Iris pigment epithelial cell (primary cell): ENCODE data around the gene FAM193B.

Experiments
- DNase-seq: peaks from one replicate; pipeline ENCODE4 v3.0.0-alpha.2; 2011; ENCODE audit warnings: low read depth

FAM193B gene

DNA sequence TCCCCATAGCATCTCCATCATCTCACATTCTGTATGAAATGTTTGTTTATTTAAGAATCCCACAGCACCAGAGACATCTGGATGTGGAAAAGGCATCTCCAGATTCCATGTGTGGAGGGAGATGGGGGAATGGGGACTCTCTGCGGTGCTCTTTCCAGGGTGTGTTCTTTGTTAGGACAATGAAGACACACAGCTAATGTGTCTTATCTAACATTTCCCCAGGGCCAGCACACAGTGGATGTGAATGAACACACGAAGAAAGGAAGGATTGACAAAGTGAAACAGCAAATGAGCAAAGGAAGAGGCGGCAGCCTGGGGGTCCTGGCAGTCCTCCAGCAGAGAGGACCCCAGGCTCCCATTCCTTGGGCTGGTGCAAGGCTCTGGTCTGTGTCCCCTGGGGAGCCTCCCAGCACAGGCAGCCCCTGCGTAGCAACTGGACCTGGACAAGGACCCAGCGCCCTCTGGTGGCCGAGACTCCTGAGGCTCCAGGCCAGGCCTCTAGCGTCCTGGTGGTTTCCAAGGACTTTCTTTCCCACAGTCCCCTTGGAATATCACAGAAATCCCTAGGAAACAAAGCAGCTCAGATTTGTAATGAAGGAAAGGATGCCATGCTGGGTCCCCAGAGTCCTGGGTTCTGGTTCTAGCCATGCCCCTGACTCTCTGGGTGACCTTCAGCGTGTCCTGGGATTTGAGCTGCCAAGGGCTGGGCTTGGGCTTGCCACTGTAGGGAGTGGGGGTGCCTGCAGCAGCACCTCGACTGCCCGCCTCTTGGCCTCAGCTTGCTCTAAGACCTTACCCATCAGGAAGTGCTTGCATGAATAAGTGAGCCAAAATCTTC lies 53.5 kb downstream of the FAM193B start:
- peak; percentile 81 for DNase-seq

DNA sequence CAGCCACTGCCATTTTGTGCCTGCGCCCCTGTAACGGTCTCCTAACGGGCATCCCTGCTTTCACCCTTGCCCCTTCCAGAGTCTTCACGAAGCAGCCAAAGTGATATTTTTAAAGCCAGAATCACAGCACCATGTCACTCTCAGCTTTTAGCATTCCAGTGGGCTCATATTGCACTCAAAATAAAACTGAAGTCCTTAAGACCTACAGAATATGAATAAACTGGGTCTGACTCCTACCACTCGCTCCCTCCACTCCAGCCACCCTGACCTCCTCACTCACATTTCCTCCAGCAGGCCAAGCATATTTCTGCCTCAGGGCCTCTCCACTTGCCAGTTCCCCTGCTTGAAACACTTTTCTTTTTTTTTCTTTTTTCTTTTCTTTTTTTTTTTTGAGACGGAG lies 54.5 kb downstream of the FAM193B start:
- no peak for DNase-seq

DNA sequence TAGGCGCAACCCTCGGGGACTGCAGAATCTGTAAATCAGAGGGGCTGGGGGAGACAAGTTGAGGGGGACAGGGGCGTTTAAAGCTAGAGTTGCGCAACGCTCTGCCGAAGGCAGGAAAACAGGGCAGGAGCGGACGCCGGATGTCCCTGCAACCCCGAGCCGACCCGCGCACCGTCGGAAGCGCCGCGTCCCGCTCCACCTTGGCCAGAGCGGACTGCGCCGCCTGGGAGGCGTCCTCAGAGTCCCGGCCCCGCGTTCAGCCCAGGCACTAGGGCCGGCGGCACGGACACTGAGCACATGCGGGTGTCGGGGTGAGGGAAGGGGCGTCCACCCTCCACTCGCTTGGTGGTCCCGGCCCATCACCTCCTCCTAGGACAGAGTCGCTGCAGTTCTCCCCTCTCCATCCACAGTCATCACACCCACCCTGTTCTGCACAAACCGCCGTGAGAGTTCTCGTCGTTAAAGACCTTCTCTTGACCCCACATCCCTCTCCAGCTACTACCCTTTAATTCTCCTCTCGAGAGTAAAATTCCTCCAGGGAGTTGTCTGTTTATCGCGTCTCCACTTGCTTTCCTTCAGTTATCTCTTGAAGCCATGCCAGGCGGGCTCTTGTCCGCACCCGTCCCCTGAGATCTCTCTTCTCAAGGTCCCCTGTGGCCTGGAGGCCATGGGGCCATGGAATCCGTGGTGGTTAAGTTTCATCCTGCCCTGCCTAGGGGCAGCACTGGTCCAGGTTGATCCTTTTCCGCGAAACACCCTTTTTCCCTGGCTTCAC lies 56.2 kb downstream of the FAM193B start:
- peak; percentile 43 for DNase-seq

DNA sequence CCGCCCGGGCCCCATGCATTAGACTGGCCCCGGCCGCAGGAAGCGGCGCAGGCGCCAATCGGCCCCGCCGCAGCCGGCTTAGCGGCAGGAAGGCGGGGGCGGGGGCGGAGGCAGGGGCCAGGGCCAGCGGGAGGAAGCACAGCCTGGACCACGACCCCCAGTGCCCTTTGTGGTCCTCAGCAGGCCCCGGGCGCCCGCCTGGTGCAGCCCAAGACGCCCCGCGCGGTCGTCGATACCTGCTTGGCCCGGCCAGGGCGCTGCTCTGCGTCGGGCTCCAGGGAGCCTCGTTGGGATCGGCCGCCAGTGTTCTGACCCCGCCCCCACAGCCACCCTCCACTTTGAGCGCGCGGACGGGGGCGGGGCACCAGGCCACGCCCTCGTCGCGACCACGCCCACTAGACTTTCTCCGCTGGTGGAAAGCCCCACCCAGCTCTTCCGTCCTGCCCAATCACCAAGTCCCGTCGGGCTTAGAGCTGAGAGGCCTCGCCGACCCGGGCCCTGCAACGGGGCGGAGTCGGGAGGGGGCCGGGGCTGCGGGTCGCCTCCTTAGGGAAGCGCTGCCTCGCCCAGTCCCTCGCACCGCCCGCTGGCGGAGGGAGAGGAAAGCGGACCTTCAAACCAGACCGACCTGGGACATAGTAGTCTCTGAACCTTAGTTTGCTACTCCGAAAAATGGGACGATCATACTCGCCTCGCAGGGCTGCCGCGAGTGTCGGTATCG lies 56.9 kb downstream of the FAM193B start, which contains the start of gene PDLIM7:
TSS of gene PDLIM7 (minus strand) at position 313 of the 721 bp plus-strand sequence. CDS start 1,092 bp downstream, outside the sequence.
- peak; percentile 98 for DNase-seq

DNA sequence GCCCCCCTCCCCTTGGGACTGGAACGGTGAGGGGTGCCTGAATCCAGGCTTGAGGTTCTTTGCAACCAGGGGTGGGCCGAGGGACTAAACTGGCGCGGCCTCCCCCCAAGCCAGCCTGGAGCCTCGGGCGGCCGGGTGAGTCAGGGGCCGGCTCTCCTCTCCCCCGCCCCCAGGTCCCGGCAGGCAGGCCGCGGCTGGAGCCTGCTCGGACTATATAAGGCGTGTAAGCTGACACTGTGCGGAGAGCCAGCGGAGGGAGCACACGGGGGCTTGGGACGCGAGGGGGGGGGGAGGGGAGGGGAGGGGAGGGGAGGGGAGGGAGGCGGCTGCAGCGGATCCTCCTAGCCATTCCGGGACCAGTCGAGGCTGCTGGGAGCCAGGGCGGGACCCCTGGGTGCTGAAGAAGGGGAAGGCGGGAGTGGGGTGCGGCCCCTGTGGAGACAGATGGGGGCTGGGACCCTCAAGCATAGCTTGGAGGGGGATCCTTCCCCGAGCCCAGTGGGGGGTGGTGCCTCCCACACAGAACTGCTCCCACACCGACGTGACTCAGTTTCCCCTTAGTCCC lies 57.6 kb downstream of the FAM193B start:
- DNase-seq, result peak; percentile 96

DNA sequence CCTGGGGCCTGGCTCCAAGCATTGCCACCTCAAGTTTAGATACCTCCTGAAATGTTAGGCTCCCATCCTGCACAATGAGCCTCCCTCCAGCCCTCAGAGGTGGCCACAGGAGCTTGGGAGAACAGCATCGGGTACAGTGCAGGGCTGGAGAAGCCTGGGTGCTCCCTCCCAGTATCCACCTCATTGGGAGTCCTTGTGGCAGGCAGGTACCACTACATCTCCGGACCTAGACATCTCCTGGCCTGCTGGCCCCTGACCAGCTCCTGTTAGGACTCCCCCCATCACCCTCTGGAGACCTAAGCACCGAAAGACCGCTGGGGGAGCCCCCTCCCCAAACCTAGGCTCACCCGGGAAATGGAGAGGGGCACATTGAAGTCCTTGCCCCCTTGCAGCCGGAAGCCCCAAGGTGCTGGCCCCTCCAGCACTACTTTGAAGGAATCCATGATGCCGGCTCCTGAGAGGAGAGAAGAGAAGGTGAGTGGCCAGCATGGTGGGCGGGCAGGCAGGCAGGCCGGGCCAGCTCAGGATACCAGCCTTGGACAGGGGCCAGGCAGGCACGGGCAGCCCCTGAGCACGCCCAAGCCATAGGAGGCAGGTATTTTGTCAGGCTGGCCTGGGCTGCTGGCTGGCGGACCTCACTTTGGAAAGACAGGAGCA lies 58.2 kb downstream of the FAM193B start:
- peak; percentile 82 for DNase-seq

DNA sequence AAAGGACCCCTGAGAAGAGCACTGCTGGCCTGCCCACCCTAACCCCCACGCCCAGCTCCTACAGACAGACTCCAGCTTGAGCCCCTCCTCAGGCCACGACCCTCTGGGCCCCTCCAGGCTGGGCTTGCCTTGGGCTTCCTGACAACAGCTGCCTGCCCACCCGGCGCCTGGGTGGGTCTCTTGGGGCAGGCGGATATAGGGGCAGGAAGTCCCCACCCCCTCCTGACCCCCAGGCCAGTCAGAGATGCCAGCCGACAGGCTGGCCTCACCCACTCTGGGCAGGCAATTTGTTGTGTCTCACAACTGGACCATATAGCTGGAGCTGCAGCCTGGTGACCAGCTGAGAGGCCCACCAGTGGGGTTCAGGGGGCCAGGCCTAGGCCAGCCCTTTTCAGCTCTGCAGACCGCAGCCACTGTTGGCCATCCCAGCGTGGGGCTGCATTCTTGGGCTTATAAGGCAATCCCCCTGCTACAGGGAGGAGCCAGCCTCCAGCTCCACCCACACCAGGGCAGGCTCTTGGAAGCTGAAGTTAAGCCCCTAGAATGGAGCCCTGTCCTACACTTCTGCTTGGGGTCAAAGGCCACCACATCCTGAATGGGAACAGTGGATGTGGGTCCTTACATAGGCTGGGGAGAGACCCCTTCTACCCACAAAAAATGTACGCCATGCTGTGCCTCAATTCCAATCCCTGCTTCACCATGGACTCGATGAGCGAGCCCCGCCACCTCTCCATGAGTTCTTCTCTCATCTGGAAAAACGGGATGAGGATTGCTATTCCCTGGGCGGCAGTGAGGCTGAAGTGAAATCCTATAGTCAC lies 58.9 kb downstream of the FAM193B start:
- DNase-seq, result peak; percentile 94

DNA sequence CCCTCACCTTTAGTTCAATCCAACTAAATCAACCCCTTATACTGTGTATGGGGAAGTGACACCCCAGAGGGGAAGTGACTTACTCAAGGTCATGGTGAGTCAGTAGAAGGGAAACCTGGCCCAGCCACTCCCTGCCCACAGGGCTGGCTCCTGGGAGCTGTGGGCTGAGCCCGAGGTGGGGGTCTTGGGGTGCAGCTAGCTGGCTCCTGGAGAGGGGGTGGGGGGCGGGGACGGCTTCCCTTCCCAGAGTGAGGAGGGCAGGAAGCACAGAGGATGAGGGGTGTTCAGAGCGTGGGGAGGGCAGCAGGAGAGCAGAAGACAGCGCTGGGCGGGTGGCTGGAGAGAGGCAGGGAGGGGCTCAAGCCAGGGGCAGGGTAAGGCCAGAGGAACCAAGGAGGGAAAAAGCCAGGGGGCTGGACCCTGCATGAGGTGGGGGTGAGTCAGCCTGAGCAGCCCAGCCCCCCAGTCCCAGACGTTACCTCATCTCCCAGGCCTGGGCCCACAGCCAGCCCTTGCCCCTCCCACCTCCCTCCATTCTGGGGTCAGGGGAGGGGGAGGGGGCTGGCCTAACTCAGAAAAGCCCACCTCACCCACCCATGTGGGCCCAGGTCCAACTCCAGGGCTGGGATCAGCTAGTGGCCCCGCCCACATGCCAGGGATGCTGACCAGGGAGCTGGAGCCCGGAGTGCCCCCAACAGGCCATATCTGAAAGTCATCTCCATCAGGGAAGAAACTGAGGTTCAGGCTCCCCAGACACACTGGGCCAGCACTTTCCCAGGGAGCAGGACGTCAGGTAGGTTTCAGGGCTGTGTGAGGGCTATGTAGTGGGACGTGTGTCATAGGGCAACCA lies 59.8 kb downstream of the FAM193B start:
- DNase-seq, result peak; percentile 94

DNA sequence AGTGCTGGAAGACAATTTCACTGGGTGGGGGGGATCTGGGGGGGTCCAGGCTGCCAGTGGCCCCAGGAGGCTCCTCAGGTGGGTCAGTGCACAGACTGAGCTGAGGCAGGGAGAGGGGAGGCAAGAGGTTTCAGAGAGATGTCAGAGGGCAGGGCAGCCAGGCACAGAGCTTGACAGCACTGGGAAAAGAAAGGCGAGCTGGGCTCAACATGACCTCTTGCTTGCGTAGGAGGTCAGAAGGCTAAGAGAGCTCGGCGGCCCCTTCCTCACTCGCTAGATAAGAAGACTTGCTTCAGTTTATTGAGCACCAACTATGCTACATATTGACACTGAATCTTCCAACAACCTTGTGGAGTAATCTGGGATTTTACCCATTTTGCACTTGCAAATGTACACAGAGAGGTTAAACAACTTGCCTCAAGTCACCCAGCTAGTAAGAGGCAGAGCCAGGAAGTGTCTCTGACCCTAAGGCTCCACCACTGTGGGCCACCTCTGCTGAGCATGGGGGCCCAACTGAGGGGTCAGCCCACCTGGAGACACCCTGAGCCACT lies 60.5 kb downstream of the FAM193B start:
- DNase-seq, result no peak

DNA sequence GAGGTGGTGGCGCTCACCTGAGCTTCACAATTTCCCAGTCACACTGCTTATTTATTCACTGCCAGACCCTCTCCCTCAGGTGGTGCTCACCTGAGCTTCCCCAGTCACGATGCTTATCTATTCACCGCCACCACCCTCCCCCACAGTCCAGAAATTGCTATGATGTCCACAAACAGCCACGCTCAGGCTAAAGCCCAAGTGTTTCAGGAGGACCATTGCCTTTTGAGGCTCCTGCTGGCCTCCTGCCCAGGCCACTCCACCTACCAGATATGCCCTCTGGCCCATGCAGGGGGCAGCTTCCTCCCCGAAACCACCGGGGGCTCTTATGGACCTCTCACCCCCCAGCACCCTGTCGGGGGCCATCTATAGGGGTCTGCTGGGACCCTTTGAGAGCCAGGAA lies 61.5 kb downstream of the FAM193B start:
- no peak for DNase-seq

DNA sequence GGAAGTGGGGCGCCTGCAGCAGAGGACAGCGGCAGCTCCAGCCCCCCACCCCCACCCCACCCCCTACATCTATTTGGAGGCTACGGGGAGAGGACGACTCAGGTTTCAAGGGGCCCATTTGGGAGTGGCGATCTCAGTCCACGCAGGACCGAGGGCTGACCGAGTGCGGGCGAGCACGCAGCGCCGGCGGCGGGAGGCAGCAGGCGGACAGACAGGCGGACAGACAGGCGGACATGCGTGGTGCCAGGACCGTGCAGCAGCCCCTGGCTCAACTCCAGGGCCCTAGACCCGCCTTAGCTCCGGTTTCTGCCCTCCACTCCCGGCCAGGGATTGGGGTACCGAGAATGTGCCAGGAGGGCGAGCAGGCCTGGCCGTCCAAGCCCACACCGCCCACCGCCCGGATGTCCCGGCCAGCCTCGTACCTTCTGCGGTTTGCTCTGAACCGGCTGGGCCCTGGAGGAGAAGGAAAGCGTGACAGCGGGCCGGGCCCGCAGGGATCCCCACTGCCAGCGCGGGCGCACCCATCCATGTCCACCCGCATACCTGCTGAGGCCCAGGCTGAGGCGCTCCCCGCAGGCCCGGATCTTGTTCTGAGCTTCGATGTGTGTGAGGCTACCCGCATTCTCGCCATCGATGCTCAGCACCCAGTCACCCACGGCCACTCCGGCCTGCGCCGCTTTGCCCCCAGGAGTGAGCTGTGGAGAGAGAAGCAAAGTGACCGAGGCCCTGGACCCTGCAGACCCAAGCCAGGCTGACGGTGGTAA lies 62.2 kb downstream of the FAM193B start:
- DNase-seq, result no peak

DNA sequence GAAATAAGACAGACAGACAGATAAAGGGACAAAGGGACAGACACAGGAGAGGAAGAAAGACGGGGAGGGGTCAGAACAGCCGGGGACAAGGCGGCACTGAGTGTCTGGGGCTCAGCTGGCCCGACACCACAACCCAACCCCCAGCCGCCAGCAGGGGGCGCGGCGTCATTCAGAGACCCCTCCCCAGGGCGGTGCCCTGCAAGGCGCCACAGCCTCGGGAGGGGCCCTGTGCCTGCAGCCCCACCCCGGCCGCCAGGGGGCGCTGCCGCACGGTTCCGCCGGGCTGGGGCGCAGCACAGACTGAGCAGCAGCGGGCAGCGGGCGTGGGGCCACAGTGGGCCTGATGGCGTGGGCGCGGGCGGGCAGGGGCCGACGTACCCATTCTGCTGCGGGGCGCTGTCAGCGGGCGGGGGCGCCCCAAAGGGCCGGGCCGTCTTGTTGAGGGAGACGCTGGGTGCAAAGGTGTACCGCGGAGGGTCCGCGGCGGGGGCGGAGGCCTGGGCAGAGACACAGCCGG lies 62.9 kb downstream of the FAM193B start:
- DNase-seq, result no peak

DNA sequence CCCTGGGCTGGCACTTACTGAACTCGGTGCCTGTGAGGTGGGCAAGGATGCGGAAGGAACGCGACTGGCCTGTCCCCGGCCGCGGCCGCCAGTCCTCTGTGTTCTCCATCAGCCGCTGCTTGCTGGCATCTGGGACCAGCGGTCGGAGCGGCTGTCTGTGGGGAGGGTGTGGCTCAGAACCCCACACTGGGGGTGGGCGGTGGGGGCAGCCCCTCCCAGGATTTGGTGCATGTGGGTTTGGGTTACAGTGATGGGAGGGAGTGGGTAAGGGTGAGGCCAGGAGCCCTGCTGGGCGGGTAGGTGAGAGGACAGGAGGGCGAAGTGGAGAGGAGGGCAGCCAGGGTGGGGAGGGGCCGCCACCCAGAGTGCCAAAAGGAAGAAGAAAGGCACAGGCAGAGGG lies 63.4 kb downstream of the FAM193B start:
- DNase-seq, result no peak

DNA sequence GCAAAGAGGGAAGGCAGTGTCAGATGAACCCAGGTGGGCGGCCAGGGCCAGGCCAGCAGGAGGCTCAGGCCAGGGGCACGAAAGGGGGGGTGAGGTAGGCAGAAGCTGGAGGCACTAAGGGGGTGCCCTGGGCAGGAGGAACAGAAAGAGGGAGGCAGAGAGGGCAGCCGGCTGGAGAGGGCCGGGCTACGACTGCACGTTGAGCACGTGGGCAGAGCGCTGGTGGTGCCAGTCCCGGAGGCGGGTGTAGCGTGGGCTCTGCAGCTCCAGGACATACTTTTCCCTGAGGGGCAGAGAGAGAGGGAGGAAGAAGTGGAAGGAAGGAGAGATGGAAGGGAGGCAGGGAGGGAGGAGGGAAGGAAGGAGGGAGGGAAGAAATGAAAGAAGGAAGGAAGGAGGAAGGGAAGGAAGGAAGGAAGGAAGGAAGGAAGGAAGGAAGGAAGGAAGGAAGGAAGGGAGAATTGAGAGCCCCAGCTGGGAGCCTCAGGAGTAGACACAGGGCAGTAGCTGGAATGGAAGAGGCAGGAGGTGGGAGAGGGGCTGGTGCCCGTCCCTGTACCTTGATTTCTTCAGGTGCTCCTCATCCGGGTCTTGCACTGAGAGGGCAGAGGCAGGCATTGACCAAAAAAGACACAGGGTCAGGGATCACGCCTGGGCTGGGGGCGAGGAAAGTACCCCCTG lies 63.9 kb downstream of the FAM193B start:
- DNase-seq, result no peak

DNA sequence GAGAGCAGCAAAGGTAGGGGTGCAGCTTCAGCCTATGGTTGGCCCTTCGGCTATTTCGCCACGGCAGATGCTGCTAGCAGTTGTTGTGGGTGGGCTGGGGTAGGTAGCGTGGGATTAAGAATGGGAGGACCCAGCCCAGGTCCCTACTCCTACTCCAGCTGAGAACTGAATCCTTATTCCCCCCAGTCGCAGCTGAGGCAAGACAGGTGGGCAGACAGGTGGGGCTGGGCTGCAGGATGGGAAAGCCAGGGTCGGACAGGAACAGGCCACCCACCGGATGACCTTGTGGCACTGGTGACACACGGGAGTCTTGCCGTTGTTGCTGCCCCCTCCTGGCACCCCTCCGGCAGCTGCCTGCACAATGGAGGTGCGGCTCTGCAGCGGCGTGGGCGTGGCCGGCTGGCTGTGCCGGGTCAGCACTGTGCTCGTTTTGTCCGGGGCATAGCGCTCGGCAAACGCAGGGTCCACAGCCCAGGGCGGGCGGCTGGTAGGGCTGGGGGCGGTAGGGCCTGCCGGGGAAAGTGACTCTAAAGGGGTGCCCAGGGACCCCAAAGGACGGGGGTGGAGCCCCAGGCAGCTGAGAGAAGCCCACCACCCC lies 65.1 kb downstream of the FAM193B start:
- DNase-seq, result no peak

DNA sequence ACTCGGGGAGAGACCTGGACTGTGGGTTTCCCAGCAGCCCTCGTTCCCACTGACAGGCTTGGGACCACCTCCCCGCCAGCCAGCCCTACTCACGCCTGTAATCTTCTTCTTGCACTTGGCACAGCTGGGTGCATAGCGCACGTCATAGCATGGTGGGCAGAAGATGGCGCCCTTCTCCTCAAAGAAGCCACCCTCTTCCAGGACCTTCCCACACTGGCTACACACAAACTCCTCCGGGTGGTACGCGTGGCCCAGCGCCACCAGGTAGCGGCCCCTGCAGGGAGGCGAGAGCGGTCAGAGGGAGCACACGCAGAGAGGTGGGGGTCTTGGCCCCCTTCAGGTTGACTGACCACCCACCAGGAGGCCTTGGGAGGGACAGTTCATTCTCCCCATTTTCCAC lies 66.4 kb downstream of the FAM193B start:
- DNase-seq, result no peak

DNA sequence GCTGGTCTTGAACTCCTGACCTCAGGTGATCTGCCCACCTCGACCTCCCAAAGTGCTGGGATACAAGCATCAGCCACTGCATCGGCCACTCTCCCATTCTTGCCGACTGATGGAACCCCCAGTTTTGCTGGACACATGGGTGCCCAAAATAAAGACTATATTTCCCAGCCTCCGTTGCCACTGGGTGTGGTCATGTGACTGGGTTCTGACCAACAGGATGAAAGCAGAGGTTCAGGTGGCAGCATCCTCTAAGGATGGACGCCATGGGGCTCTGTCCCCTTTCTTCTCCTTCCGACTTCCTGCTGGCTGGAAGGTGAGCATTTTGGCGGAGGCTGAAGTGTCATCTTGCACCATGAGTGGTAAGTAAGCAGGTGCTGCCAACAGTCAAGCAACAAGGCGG lies 67.2 kb downstream of the FAM193B start:
- DNase-seq, result no peak

DNA sequence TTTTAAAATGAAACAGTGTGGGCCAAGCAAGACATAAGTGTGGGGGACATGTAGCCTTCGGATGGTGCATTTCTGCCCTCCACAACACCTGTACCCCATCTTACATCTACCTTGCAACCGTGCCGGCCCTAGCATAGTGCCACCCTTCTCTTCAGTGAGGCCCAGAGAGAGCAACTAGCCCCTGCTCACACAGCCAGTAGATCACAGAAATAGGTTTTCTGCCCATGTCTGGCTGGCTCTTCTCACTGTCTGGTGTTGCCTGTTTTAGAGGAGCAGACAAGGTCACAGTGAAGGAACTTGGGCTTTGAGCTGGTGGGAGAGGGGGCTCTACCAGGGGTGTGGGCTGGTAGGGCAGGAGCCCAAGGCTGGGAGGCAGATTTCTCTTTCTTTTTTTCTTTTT lies 68.1 kb downstream of the FAM193B start:
- no peak for DNase-seq
